MM.1S (cell line): ENCODE measurements around the gene ANKRD13B.

ENCODE experiments used
- DNase-seq: peaks from one replicate; pipeline ENCODE4 v3.0.0-alpha.2; 2015
- H2AFZ ChIP-seq: fragments of 300-600 bp; sonication (generic); 2 replicates; pipeline ENCODE4 v1.6.0; 2016; ENCODE audit warnings: antibody characterized with exemption, low read length
- H3F3A ChIP-seq: fragments of 300-600 bp; sonication (generic); 2 replicates; pipeline ENCODE4 v1.6.1; 2016; ENCODE audit warnings: mild to moderate bottlenecking, antibody characterized with exemption, low read length, moderate library complexity, mixed read lengths; ENCODE audit not compliant: insufficient read depth
- H3K27ac ChIP-seq: fragments of 300-600 bp; sonication (generic); 2 replicates; pipeline ENCODE4 v1.5.1; 2016; ENCODE audit warnings: mild to moderate bottlenecking, low read length
- H3K27me3 ChIP-seq: fragments of 300-600 bp; sonication (generic); replicated peaks from 2 replicates; pipeline ENCODE4 v1.6.0; 2016; ENCODE audit warnings: low read length; ENCODE audit not compliant: insufficient read depth
- H3K36me3 ChIP-seq: fragments of 300-600 bp; sonication (generic); replicated peaks from 2 replicates; pipeline ENCODE4 v1.6.1; 2016; ENCODE audit warnings: mild to moderate bottlenecking, low read length, mixed read lengths; ENCODE audit not compliant: insufficient read depth
- H3K4me1 ChIP-seq: fragments of 300-600 bp; sonication (generic); 2 replicates; pipeline ENCODE4 v1.6.1; 2016; ENCODE audit warnings: low read length, mixed read lengths
- H3K4me2 ChIP-seq: fragments of 300-600 bp; sonication (generic); 2 replicates; pipeline ENCODE4 v1.6.0; 2016; ENCODE audit warnings: low read depth, low read length
- H3K4me3 ChIP-seq: fragments of 300-600 bp; sonication (generic); 2 replicates; pipeline ENCODE4 v1.5.1; 2016; ENCODE audit warnings: low read length, mixed read lengths
- H3K79me2 ChIP-seq: fragments of 300-600 bp; sonication (generic); 2 replicates; pipeline ENCODE4 v1.6.1; 2016; ENCODE audit warnings: mixed run types, low read length, mixed read lengths
- H3K9ac ChIP-seq: fragments of 300-600 bp; sonication (generic); 2 replicates; pipeline ENCODE4 v1.6.1; 2016; ENCODE audit warnings: low read length, mixed read lengths
- H3K9me2 ChIP-seq: fragments of 300-600 bp; sonication (generic); replicated peaks from 2 replicates; pipeline ENCODE4 v1.6.1; 2016; ENCODE audit warnings: mild to moderate bottlenecking, low read length, mixed read lengths; ENCODE audit not compliant: insufficient read depth
- H3K9me3 ChIP-seq: fragments of 300-600 bp; sonication (generic); replicated peaks from 2 replicates; pipeline ENCODE4 v1.6.1; 2016; ENCODE audit warnings: mild to moderate bottlenecking, low read length, mixed read lengths; ENCODE audit not compliant: insufficient read depth
- H4K20me1 ChIP-seq: fragments of 300-600 bp; sonication (generic); 2 replicates; pipeline ENCODE4 v1.6.1; 2016; ENCODE audit warnings: mild to moderate bottlenecking, low read length, moderate library complexity, mixed read lengths; ENCODE audit not compliant: insufficient read depth
- EZH2 ChIP-seq: fragments of 300-600 bp; sonication (generic); optimal IDR thresholded peaks from 2 replicates; pipeline ENCODE3; 2017; ENCODE audit warnings: low read depth, mild to moderate bottlenecking, antibody characterized with exemption, low read length, mixed read lengths
- EZH2phosphoT487 ChIP-seq: fragments of 300-600 bp; sonication (generic); IDR thresholded peaks from 2 replicates; pipeline ENCODE4 v1.6.1; 2018; ENCODE audit warnings: antibody characterized with exemption, low read length
- TF ChIP-seq, protein P1 (sequence below): fragments of 300-600 bp; sonication (generic); IDR thresholded peaks from 2 replicates; pipeline ENCODE4 v1.5.1; 2016; ENCODE audit warnings: antibody characterized with exemption, low read length, mixed read lengths

ANKRD13B gene

DNA sequence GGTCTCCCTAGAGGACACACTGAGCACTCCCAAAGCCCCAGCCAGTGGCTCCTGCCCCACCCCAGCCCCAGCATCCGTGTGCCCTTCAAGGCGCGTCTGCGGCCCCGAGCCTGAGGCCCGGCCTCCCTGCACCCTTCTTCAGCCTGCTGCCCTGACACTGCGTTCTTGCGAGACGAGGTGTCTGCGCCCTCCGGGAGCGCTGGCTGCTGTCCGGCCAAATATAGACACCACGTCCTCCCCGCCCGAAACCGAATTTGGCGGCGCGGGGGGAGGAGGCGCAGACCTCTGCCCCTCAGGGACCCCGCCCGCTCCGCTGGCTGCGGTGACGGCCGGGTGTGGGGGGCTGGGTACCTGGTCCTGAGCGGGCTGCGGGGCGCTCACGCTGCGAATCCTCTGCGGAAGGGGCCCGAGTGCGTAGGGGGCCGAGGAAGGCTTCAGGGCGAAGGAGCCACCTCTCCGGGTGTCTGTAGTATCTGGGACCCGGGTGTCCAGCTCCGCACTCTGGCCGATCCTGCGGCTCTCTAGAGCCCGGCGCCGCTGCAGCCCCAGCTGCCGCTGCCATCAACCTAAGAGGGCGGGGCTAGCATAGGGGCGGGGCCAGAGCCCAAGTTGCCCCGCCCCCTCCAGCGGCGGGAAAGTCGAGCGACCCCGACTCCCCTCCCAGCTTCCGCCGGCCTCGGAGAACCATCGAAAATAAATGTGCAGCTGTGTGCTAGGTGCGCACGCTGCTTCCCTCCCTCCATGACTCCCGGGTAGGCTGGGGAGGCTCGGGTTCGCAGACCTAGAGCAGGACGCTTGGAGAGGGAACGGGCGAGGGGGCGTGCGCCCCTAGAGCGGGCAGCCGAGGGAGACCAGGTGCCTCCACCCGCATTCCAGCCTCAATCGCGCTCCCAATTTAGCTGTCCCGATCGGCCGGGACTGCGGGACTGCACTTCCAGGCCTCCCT lies 29.7 kb downstream of the ANKRD13B start, which contains the start of gene CORO6:
Gene CORO6, minus strand, starts transcription at position 576 of the 946 bp plus-strand sequence. CDS start 1,491 bp downstream, outside the sequence.
- peak within 1 kb of the TSS; percentile 15; the same call in 1 of the 2 replicates for H3K27ac ChIP-seq
- no peaks in the 10 kb centered on the region for H3K36me3 ChIP-seq
- peak; percentile 70 for DNase-seq
- no peak for TF ChIP-seq EZH2
- TF ChIP-seq EZH2phosphoT487 = no peak
- TF ChIP-seq, protein P1, sequence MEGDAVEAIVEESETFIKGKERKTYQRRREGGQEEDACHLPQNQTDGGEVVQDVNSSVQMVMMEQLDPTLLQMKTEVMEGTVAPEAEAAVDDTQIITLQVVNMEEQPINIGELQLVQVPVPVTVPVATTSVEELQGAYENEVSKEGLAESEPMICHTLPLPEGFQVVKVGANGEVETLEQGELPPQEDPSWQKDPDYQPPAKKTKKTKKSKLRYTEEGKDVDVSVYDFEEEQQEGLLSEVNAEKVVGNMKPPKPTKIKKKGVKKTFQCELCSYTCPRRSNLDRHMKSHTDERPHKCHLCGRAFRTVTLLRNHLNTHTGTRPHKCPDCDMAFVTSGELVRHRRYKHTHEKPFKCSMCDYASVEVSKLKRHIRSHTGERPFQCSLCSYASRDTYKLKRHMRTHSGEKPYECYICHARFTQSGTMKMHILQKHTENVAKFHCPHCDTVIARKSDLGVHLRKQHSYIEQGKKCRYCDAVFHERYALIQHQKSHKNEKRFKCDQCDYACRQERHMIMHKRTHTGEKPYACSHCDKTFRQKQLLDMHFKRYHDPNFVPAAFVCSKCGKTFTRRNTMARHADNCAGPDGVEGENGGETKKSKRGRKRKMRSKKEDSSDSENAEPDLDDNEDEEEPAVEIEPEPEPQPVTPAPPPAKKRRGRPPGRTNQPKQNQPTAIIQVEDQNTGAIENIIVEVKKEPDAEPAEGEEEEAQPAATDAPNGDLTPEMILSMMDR = no peak
- no peaks in the 10 kb centered on the region for H3K9me2 ChIP-seq
- no peaks in the 10 kb centered on the region for H3K9me3 ChIP-seq
- H3K4me1 ChIP-seq = peaks cover 14% of the 10 kb centered on the region
- H2AFZ ChIP-seq = peak within 1 kb of the TSS; percentile 92
- peaks cover 12% of the 10 kb centered on the region; the same call in 1 of the 2 replicates for H3F3A ChIP-seq
- H4K20me1 ChIP-seq = no peaks in the 10 kb centered on the region
- H3K4me2 ChIP-seq = peak within 1 kb of the TSS; percentile 82
- H3K4me3 ChIP-seq = peak within 1 kb of the TSS; percentile 74
- no peaks in the 10 kb centered on the region for H3K27me3 ChIP-seq
- no peaks in the 10 kb centered on the region for H3K79me2 ChIP-seq
- peak within 1 kb of the TSS; percentile 44; the same call in 1 of the 2 replicates for H3K9ac ChIP-seq

DNA sequence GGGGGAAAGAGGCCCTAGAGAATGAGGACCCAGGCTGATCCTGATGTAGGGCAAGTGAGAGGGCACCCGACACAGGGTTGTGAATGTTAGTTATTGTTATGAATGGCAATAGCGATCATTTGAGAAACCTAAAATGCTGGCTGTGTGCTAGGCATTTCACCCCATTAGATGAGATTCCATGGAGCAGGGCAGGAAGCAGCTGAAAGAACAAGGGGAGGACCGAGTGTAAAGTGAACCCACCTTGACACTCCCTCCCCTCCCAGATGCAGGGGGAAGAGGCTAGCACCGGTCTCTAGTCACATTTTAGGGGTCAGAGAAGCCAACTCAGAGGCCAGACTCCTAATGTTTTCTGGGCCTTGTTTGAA lies 30.3 kb downstream of the ANKRD13B start:
- Histone ChIP-seq H3K4me3 (peak overlapping the region; percentile 74), H3K9ac (peak overlapping the region; percentile 44; the same call in 1 of the 2 replicates), H4K20me1 (no peaks in the 10 kb centered on the region)

DNA sequence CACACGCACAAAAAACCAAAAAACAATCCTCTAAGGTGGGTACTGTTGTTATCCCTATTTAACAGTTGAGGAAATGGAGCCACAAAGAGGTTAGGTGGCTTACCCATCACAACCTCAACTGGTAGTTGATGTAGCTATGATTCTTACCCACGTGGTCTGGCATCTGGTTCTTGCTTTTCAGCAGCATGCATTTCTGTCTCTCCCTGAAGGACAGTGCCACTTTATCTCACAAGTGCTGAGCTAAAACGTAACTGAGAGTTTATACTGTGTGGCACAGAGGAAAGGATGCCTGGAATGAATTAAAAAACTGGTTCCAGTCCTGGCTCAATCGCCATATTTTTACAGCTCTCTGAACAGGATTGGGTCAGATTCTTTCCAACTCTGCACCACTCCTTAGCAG lies 31.7 kb downstream of the ANKRD13B start:
- Histone ChIP-seq H2AFZ (no peak overlapping the region), H3K4me3 (no peak overlapping the region), H3K4me1 (peaks cover 4% of the 10 kb centered on the region; the same call in 1 of the 2 replicates), H3K36me3 (no peaks in the 10 kb centered on the region), H3K27ac (no peak overlapping the region), H3K9ac (no peak overlapping the region), H3K79me2 (no peaks in the 10 kb centered on the region), H3K9me3 (no peaks in the 10 kb centered on the region), H4K20me1 (no peaks in the 10 kb centered on the region), H3K27me3 (no peaks in the 10 kb centered on the region), H3F3A (0 out of 2 replicates have a peak, but pooled peaks cover 4% of the 10 kb centered on the region), H3K9me2 (no peaks in the 10 kb centered on the region), H3K4me2 (no peak overlapping the region)
- no peak for DNase-seq
- no peak for TF ChIP-seq EZH2
- TF ChIP-seq, protein P1 = no peak
- TF ChIP-seq EZH2phosphoT487 = no peak

More for the DNA sequence above, 30.3 kb downstream of the ANKRD13B start:
- H3F3A ChIP-seq = peaks cover 9% of the 10 kb centered on the region; the same call in 1 of the 2 replicates
- no peaks in the 10 kb centered on the region for H3K27me3 ChIP-seq
- H3K9me3 ChIP-seq = no peaks in the 10 kb centered on the region
- no peaks in the 10 kb centered on the region for H3K36me3 ChIP-seq
- H3K9me2 ChIP-seq = no peaks in the 10 kb centered on the region
- peak overlapping the region; percentile 82 for H3K4me2 ChIP-seq
- TF ChIP-seq EZH2 = no peak
- TF ChIP-seq, protein P1 = no peak
- TF ChIP-seq EZH2phosphoT487 = no peak
- H3K79me2 ChIP-seq = no peaks in the 10 kb centered on the region
- DNase-seq = no peak
- H3K4me1 ChIP-seq = peaks cover 9% of the 10 kb centered on the region
- no peak overlapping the region for H3K27ac ChIP-seq
- peak overlapping the region; percentile 92 for H2AFZ ChIP-seq
